ENCODE results near the gene LDAF1. TPM values are rescaled to one million over a fixed set of nuclear protein-coding genes. Genes with fewer than 3 reads are reported as not detected.

The LDAF1 gene
- total RNA-seq, 2 donors from 2014 or later: 4.9 to 32.4 TPM

DNA sequence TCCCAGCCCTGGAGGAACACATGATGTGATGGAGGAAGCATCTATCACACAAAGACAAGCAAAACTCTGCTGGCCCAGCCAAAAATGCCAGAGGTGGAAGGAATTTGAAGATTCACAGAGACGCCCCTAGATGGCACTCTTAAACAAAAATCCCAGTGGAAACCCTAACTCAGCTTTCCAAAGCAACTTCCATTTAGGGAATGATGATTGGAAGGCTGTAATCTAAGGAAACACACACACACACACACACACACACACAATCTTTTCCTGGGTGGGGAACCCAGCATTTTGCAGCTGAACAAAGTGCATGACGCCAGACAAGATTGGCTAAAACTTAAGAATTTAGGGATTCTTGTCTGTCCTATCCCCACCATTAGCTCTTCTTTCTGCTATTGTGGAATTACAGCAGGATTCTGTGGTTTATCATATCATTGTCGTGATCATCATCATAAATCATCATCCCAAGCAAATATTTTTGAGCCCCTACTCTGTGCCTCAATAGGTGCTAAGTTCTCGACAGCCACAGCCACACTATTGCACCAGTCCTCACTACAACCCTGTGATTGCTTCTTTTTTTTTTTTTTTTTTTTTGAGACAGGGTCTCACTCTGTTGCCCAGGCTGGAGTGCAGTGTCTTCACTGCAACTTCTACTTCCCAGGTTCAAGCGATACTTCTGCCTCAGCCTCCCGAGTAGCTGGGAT, 1.6 kb upstream of the LDAF1 start:
- Histone ChIP-seq H3K27ac (no peak overlapping the region), H3K9me3 (no peaks in the 10 kb centered on the region), H3K4me3 (no peak overlapping the region), H3K27me3 (no peaks in the 10 kb centered on the region), H3K4me1 (peaks cover 24% of the 10 kb centered on the region), H3K36me3 (replicated peaks in 1 of 2; ENCODE audit: insufficient read depth in 1 of 2, low read depth in 2 of 2) (no peaks in the 10 kb centered on the region)
- DNase-seq (peak; percentile 39 to 48 (median 44)), ATAC-seq (peak; percentile 51)
- no peak for TF ChIP-seq POLR2A (IDR thresholded peaks at IDR 0.05)
- TF ChIP-seq CTCF (IDR thresholded peaks at IDR 0.05): peak; percentile 15 to 78 (median 71)
- WGBS, 2 donors: 49 to 53% methylated on average over 6 of the region's 6 CpGs
- intact Hi-C loops (cut with DNase I): no loop called here

- Histone ChIP-seq H3K4me1 (peaks cover 29% of the 10 kb centered on the region), H3K27ac (peak overlapping the region in 1 of 4 donors; percentile 48), H3K27me3 (no peaks in the 10 kb centered on the region), H3K9me3 (no peaks in the 10 kb centered on the region), H3K36me3 (replicated peaks in 1 of 2; ENCODE audit: insufficient read depth in 1 of 2, low read depth in 2 of 2) (no peaks in the 10 kb centered on the region), H3K4me3 (no peak overlapping the region)
- DNase-seq: no peak
- intact Hi-C loops (cut with DNase I): no loop called here
- TF ChIP-seq CTCF (IDR thresholded peaks at IDR 0.05): no peak
- TF ChIP-seq POLR2A (IDR thresholded peaks at IDR 0.05): no peak
- ATAC-seq: no peak
- WGBS, 2 donors: 51 to 59% methylated on average over 2 to 5 of the region's 5 CpGs
Observed at GRCh38 chr16:21157632-21158031, 842 bp upstream of the LDAF1 start.

DNA sequence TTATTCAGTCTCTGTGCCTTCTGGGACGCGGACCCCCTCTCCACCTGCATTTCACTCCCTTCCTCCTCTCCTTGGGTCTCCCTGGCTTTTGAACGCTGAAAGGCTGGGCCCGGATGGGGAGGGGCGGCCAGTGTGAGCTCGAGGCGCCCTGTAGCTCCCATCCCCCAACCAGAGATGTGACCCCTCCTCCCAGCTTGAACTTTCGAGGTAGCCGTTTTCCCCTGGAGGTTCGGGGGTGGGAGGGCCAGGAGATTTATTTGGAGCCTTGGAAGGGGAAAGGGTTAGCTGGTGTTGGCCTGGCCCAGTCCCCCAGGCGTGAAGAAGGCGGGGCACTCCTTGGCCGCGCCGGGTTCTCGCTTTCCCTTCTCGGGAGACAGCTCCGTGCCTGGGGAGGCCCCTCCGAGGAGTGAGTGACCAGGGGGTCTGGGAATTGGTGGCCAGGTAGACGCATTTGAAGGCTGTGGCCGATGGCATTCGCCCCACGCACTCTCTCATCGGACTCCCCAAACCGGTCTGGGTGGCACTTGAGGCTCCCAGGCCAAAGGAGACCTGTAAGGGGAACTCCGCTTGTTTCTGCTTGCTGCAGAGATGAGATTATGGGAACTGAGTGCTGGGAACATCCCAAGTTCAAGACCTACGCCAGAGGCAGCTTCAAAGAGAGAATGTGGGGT, 942 bp downstream of the LDAF1 start:
- ATAC-seq (peak; percentile 45), DNase-seq (peak; percentile 57 to 73 (median 66))
- peak overlapping the region; percentile 48 to 76 (median 62) for H3K27ac ChIP-seq
- no peaks in the 10 kb centered on the region for H3K36me3 ChIP-seq (replicated peaks in 1 of 2; ENCODE audit: insufficient read depth in 1 of 2, low read depth in 2 of 2)
- H3K4me1 ChIP-seq: peaks cover 42% of the 10 kb centered on the region
- TF ChIP-seq POLR2A (IDR thresholded peaks at IDR 0.05): peak; percentile 8 to 68 (median 61)
- no peak for TF ChIP-seq CTCF (IDR thresholded peaks at IDR 0.05)
- intact Hi-C loops (cut with DNase I): no loop called here
- WGBS, 2 donors: 2 to 3% methylated on average over 12 to 20 of the region's 27 CpGs
- H3K9me3 ChIP-seq: no peaks in the 10 kb centered on the region
- H3K4me3 ChIP-seq: peak overlapping the region; percentile 76 to 88
- no peaks in the 10 kb centered on the region for H3K27me3 ChIP-seq

DNA sequence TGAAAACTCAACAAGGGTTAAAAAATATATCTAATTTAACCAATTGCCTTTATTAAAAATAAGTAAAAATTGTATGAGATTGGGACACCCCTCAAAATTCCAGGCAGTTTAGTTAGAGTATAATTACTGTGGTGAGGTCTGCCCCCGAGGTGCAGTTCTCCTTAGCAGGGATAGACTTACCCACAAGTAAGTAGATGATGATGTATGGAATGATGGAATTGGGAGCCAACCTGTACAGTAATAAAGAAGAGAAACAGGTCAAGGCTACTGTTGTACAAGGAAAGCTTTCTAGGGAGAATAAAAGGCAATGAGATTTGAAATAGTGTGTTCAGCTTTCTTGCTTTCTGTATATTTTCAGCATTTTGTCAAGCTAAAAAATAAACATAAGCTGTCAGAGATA, 1.8 kb downstream of the LDAF1 start:
- DNase-seq (no peak), ATAC-seq (no peak)
- intact Hi-C loops (cut with DNase I): no loop called here
- WGBS, 2 donors: 45 to 71% methylated on average over 1 of the region's 1 CpG
- Histone ChIP-seq H3K4me1 (peaks cover 42% of the 10 kb centered on the region), H3K27ac (no peak overlapping the region), H3K36me3 (replicated peaks in 1 of 2; ENCODE audit: insufficient read depth in 1 of 2, low read depth in 2 of 2) (peaks cover 0 to under 1% of the 10 kb centered on the region in 2 donors), H3K27me3 (no peaks in the 10 kb centered on the region), H3K9me3 (no peaks in the 10 kb centered on the region), H3K4me3 (no peak overlapping the region)
- TF ChIP-seq POLR2A (IDR thresholded peaks at IDR 0.05) (no peak), CTCF (IDR thresholded peaks at IDR 0.05) (no peak)
